DOHH2 (cell line): Measurements from ENCODE around the gene EPHB2.

Experiments used
- H3F3A ChIP-seq: fragments of 200-600 bp; sonication (generic), shearing (Covaris generic); 2 replicates; pipeline ENCODE4 v1.6.0; 2016; ENCODE audit warnings: antibody characterized with exemption, mild to moderate bottlenecking; ENCODE audit not compliant: control insufficient read depth, insufficient read depth
- H3K27ac ChIP-seq: fragments of 200-600 bp; sonication (generic); 2 replicates; pipeline ENCODE4 v1.5.1; 2014; ENCODE audit warnings: low read depth, mild to moderate bottlenecking, low read length, moderate library complexity
- H3K27me3 ChIP-seq: fragments of 200-600 bp; sonication (generic); 2 replicates; pipeline ENCODE4 v1.6.1; 2014; ENCODE audit warnings: mild to moderate bottlenecking, low read length, mixed read lengths; ENCODE audit not compliant: control insufficient read depth
- H3K36me3 ChIP-seq: fragments of 200-600 bp; sonication (generic); 2 replicates; pipeline ENCODE4 v1.6.1; 2014; ENCODE audit warnings: mild to moderate bottlenecking, low read length, moderate library complexity, mixed read lengths; ENCODE audit not compliant: control insufficient read depth
- H3K4me1 ChIP-seq: fragments of 200-600 bp; sonication (generic); 2 replicates; pipeline ENCODE4 v1.6.1; 2014; ENCODE audit warnings: mild to moderate bottlenecking, low read length, mixed read lengths; ENCODE audit not compliant: control insufficient read depth
- H3K4me2 ChIP-seq: fragments of 200-600 bp; sonication (generic); 2 replicates; pipeline ENCODE4 v1.6.0; 2014; ENCODE audit warnings: mild to moderate bottlenecking, low read length, moderate library complexity
- H3K4me3 ChIP-seq: fragments of 200-600 bp; sonication (generic); 2 replicates; pipeline ENCODE4 v1.5.1; 2014; ENCODE audit warnings: mild to moderate bottlenecking, low read length, mixed read lengths
- H3K79me2 ChIP-seq: fragments of 200-600 bp; sonication (generic); 2 replicates; pipeline ENCODE4 v1.6.1; 2014; ENCODE audit warnings: mild to moderate bottlenecking, low read length, mixed read lengths; ENCODE audit not compliant: control insufficient read depth
- H3K9me2 ChIP-seq: fragments of 200-600 bp; sonication (generic); replicated peaks from 2 replicates; pipeline ENCODE4 v1.6.1; 2014; ENCODE audit warnings: mild to moderate bottlenecking, low read length, mixed read lengths; ENCODE audit not compliant: control insufficient read depth
- H3K9me3 ChIP-seq: fragments of 200-600 bp; sonication (generic); 2 replicates; pipeline ENCODE4 v1.6.1; 2014; ENCODE audit warnings: antibody characterized with exemption, low read length, mixed read lengths; ENCODE audit not compliant: control insufficient read depth, insufficient read depth
- H4K20me1 ChIP-seq: fragments of 200-600 bp; sonication (generic); 2 replicates; pipeline ENCODE4 v1.6.0; 2014; ENCODE audit warnings: low read depth, mild to moderate bottlenecking, antibody characterized with exemption, low read length, moderate library complexity; ENCODE audit not compliant: control insufficient read depth, insufficient read depth
- EZH2phosphoT487 ChIP-seq: fragments of 200-600 bp; sonication (generic); IDR thresholded peaks from 2 replicates; pipeline ENCODE4 v1.6.1; 2017; ENCODE audit warnings: borderline replicate concordance, mild to moderate bottlenecking, antibody characterized with exemption, low read length, moderate library complexity, mixed read lengths
- TF ChIP-seq, protein P1 (sequence below): fragments of 200-600 bp; sonication (generic); IDR thresholded peaks from one replicate; pipeline ENCODE4 v1.5.1; 2014; ENCODE audit warnings: antibody characterized with exemption, mild to moderate bottlenecking, low read depth, low read length; ENCODE audit not compliant: poor library complexity, severe bottlenecking

The EPHB2 gene

DNA sequence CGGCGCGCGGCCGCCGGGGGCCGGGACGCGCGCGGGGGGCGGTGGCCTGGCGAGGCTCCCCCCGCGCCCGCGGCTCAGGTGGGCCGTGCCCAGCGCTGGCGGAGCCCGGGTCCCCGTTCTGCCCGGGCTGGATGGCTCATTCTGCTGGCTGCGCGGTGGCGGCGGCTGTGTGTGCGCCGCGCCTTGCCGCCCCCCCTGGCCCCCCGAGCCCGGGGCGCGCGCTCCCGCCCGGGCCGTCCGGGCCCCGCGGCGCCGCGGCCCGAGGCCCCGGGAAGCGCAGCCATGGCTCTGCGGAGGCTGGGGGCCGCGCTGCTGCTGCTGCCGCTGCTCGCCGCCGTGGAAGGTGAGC lies at the start of gene EPHB2:
Gene EPHB2, plus strand, starts transcription at position 139 of the 349 bp plus-strand sequence. Its CDS starts 144 bp downstream, at position 283.
- Histone ChIP-seq H3K27me3 (peaks cover 47% of the 10 kb centered on the region), H4K20me1 (no peaks in the 10 kb centered on the region)

DNA sequence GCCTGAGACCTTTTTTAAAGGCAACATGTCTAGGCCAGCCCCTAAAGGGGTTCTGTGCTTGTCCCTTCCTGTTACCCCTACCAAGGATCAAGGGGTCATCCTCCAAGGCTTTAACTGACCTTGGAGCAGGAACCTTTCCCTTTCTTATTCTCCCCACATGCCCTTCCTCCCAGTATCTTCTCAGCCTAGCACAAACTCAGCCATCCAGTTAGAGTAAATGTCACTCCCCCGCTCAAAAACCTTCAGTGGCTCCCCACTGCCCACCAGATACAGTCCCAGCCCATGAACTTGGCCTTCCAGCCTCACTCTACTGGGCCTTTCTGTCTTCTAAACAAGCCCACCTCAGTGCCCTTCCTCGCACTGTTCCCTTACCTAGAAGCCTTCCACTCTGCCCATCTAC lies 48.8 kb upstream of the EPHB2 start:
- Histone ChIP-seq H3F3A (no peaks in the 10 kb centered on the region), H3K36me3 (no peaks in the 10 kb centered on the region), H3K4me2 (no peak overlapping the region), H3K9me2 (no peaks in the 10 kb centered on the region), H4K20me1 (no peaks in the 10 kb centered on the region), H3K4me3 (no peak overlapping the region), H3K9me3 (no peaks in the 10 kb centered on the region), H3K4me1 (no peaks in the 10 kb centered on the region), H3K79me2 (no peaks in the 10 kb centered on the region), H3K27ac (no peak overlapping the region), H3K27me3 (no peaks in the 10 kb centered on the region)
- TF ChIP-seq, protein P1, sequence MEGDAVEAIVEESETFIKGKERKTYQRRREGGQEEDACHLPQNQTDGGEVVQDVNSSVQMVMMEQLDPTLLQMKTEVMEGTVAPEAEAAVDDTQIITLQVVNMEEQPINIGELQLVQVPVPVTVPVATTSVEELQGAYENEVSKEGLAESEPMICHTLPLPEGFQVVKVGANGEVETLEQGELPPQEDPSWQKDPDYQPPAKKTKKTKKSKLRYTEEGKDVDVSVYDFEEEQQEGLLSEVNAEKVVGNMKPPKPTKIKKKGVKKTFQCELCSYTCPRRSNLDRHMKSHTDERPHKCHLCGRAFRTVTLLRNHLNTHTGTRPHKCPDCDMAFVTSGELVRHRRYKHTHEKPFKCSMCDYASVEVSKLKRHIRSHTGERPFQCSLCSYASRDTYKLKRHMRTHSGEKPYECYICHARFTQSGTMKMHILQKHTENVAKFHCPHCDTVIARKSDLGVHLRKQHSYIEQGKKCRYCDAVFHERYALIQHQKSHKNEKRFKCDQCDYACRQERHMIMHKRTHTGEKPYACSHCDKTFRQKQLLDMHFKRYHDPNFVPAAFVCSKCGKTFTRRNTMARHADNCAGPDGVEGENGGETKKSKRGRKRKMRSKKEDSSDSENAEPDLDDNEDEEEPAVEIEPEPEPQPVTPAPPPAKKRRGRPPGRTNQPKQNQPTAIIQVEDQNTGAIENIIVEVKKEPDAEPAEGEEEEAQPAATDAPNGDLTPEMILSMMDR, result no peak
- no peak for TF ChIP-seq EZH2phosphoT487

More for the DNA sequence above, at the start of gene EPHB2:
- Histone ChIP-seq H3K4me3 (no peak within 1 kb of the TSS), H3K27ac (no peak within 1 kb of the TSS), H3K4me2 (peak within 1 kb of the TSS; percentile 46; the same call in 1 of the 2 replicates), H3K9me2 (no peaks in the 10 kb centered on the region), H3K79me2 (no peaks in the 10 kb centered on the region), H3F3A (no peaks in the 10 kb centered on the region), H3K9me3 (no peaks in the 10 kb centered on the region), H3K36me3 (no peaks in the 10 kb centered on the region), H3K4me1 (peaks cover 9% of the 10 kb centered on the region)
- TF ChIP-seq, protein P1, result no peak
- TF ChIP-seq EZH2phosphoT487, result no peak

DNA sequence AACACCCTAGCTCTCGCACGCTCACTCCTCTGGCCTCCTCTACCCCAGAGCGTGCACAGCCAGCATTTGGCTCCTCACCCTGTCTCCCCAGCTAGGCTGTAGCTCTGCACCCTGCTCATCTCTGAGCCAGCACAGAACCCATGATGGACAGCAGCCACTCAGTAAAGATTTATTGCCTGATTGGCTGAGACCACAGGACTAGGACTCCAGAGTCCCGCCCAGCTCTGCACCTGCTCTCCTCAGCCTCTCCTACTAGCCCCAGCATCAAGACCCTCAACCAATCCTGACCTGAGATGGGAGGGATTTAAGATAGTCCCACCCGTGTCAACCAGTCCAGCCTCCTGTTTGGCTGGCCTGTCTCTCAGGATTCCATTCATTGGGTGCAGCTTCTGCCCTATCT lies 48.3 kb upstream of the EPHB2 start:
- H3K4me3 ChIP-seq, result no peak overlapping the region
- H4K20me1 ChIP-seq, result no peaks in the 10 kb centered on the region
- H3K9me3 ChIP-seq, result no peaks in the 10 kb centered on the region
- no peaks in the 10 kb centered on the region for H3K9me2 ChIP-seq
- H3K27me3 ChIP-seq, result no peaks in the 10 kb centered on the region
- no peaks in the 10 kb centered on the region for H3K4me1 ChIP-seq
- no peak overlapping the region for H3K4me2 ChIP-seq
- no peaks in the 10 kb centered on the region for H3K79me2 ChIP-seq
- H3K27ac ChIP-seq, result no peak overlapping the region
- no peaks in the 10 kb centered on the region for H3K36me3 ChIP-seq
- no peak for TF ChIP-seq EZH2phosphoT487
- TF ChIP-seq, protein P1, result no peak
- no peaks in the 10 kb centered on the region for H3F3A ChIP-seq

DNA sequence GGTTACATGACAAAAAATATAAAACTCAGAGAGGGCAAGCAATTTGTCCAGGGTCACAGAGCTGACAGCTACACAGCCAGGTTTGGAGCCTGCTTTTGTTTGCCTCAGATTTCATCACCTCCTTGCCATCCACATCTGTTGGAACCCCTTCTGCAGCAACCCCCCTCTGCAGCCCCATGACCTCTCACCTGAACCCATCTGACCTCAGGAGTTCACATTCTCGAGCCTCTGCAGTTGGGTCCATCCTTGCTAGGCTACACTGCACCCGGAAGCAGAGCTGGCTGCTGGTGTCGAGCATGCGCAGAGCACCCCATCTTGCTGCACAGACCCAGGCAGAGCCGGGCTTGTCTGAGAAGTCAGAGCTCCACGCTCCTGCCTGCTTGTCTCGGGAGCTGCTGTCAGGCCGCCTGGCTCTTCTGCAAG lies 47.6 kb upstream of the EPHB2 start:
- Histone ChIP-seq H3K27me3 (no peaks in the 10 kb centered on the region), H3K4me2 (no peak overlapping the region), H4K20me1 (no peaks in the 10 kb centered on the region), H3F3A (no peaks in the 10 kb centered on the region), H3K9me3 (no peaks in the 10 kb centered on the region), H3K79me2 (no peaks in the 10 kb centered on the region), H3K4me1 (no peaks in the 10 kb centered on the region), H3K27ac (no peak overlapping the region), H3K9me2 (no peaks in the 10 kb centered on the region), H3K4me3 (no peak overlapping the region), H3K36me3 (no peaks in the 10 kb centered on the region)
- TF ChIP-seq, protein P1, result no peak
- TF ChIP-seq EZH2phosphoT487, result no peak
